NCI-H146 treated with DMSO at 0.1 percent for 48 hours (cell line): ENCODE data around the gene THAP6.

Experiments
- DNase-seq: peaks from one replicate; lab custom pipeline; 2025; ENCODE audit not compliant: unreplicated experiment; lab: John Stamatoyannopoulos, UW

Gene THAP6

GRCh38 chr4:75567725-75568124 lies 53.5 kb downstream of the THAP6 start:
- no peak for DNase-seq
